Urothelium cell line (cell line): Measurements from ENCODE around the gene ITGA5.

Experiments
- DNase-seq: peaks from one replicate; pipeline ENCODE4 v3.0.0; 2011; ENCODE audit warnings: low spot score, mixed read lengths
- FAIRE-seq: peaks from 2 replicates; lab custom pipeline; 2011; peaks lifted over from hg19 to GRCh38; lab: Jason Lieb, UNC

ITGA5 gene

GRCh38 chr12:54431911-54432814 lies 13.1 kb upstream of the ITGA5 start:
- DNase-seq (peak; percentile 57), FAIRE-seq (no peak)

GRCh38 chr12:54430471-54431069 lies 11.5 kb upstream of the ITGA5 start:
- FAIRE-seq (no peak), DNase-seq (no peak)

GRCh38 chr12:54429014-54429471 lies 10.0 kb upstream of the ITGA5 start:
- DNase-seq (no peak), FAIRE-seq (no peak)

- FAIRE-seq = no peak
Observed at GRCh38 chr12:54428050-54429013, 9.3 kb upstream of the ITGA5 start.

GRCh38 chr12:54427106-54427505 lies 8.0 kb upstream of the ITGA5 start:
- DNase-seq (no peak), FAIRE-seq (no peak)

More at GRCh38 chr12:54428050-54429013, 9.3 kb upstream of the ITGA5 start:
- DNase-seq = no peak

GRCh38 chr12:54426690-54427089 lies 7.6 kb upstream of the ITGA5 start:
- no peak for DNase-seq
- FAIRE-seq = no peak

- no peak for FAIRE-seq
- DNase-seq = no peak
Observed at GRCh38 chr12:54425702-54426101, 6.6 kb upstream of the ITGA5 start.

- FAIRE-seq = no peak
- no peak for DNase-seq
Observed at GRCh38 chr12:54424224-54424623, 5.2 kb upstream of the ITGA5 start.

- no peak for FAIRE-seq
Observed at GRCh38 chr12:54423816-54424150, 4.7 kb upstream of the ITGA5 start.

GRCh38 chr12:54421879-54422250 lies 2.8 kb upstream of the ITGA5 start:
- FAIRE-seq (no peak), DNase-seq (no peak)

More at GRCh38 chr12:54423816-54424150, 4.7 kb upstream of the ITGA5 start:
- DNase-seq = no peak

- FAIRE-seq = no peak
Observed at GRCh38 chr12:54421175-54421878, 2.3 kb upstream of the ITGA5 start.

GRCh38 chr12:54420766-54421144 lies 1.7 kb upstream of the ITGA5 start:
- DNase-seq (no peak), FAIRE-seq (no peak)

More at GRCh38 chr12:54421175-54421878, 2.3 kb upstream of the ITGA5 start:
- DNase-seq = no peak

GRCh38 chr12:54418441-54419087 lies 502 bp downstream of the ITGA5 start:
- DNase-seq (no peak), FAIRE-seq (no peak)

- no peak for DNase-seq
- no peak for FAIRE-seq
Observed at GRCh38 chr12:54417712-54418440, 1.2 kb downstream of the ITGA5 start.

GRCh38 chr12:54416687-54417603 lies 2.1 kb downstream of the ITGA5 start:
- FAIRE-seq (no peak), DNase-seq (no peak)

- DNase-seq (no peak), FAIRE-seq (no peak)
Observed at GRCh38 chr12:54415221-54415929, 3.7 kb downstream of the ITGA5 start.

- DNase-seq = no peak
- FAIRE-seq = no peak
Observed at GRCh38 chr12:54413284-54414190, 5.5 kb downstream of the ITGA5 start.
